ENCODE data around the gene HPS6. TPM values are rescaled to one million over a fixed set of nuclear protein-coding genes. Genes with fewer than 3 reads are reported as not detected.
A peak's percentile ranks its signal among the peaks of the same experiment; 100 is the strongest.

Gene HPS6
- total and polyA plus RNA-seq, 2 experiments from 2014 or later: 10.9 to 46.9 TPM

DNA sequence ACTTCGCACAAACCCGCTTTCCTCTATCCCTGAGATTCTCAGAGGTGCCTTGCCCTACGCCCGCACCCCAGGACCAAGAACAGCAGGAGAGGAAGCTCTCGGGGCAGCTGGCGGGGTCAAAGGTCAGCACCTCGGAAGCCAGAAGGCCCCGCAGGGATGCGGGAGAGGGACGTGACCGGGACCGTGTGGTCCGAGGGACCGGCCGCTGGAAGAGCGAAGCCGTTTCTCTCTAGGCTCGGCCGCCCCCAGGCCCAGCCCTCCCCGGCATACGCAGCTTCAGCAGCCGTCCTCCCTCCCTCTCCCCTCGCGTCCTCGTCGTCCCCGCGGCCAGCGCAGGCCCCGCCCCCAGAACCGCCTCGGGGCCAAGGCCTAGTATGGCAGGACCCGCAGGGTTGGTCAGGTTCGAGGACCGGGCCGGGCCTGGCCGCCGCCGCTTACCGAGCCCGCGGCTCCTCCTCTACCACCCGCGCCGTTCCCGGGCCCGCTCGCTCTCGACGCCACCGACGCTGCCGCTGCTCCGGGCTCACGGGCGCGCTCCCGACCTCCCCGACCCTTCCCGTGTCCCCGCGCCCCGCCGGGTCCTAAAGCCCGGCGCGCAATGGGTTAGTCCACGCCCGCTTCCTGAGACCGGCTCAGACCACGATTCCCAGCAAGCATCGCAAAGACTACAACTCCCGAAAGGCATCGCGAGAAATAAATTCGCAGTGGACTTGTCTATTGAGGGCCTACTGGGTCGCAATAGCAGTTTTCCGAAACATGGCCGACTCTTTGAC lies 9.3 kb upstream of the HPS6 start, which contains the start of gene ARMH3:
ARMH3 (minus strand) TSS at position 527 of the 773 bp plus-strand sequence. CDS start 16,059 bp downstream, outside the sequence.
- no peaks in the 10 kb centered on the region for H3K9me3 ChIP-seq (ENCODE audit: low read depth)
- WGBS, 2 experiments (ENCODE audit: low coverage in 1 of 2, low lambda C conversion rate in 2 of 2, missing lambda C conversion rate in 2 of 2): 0 to 2% methylated on average over 59 to 76 of the region's 79 CpGs
- DNase-seq: peak; percentile 99
- TF ChIP-seq EZH2 (IDR thresholded peaks at IDR 0.05; ENCODE audit: insufficient read depth, poor library complexity, severe bottlenecking): no peak
- TF ChIP-seq EZH2phosphoT487 (IDR thresholded peaks at IDR 0.05; ENCODE audit: insufficient read depth, low read depth): no peak
- in situ Hi-C loops (cut with MboI): no loop called here
- peaks cover 49% of the 10 kb centered on the region for H3K79me2 ChIP-seq (ENCODE audit: insufficient read depth)
- no peaks in the 10 kb centered on the region for H3K36me3 ChIP-seq (ENCODE audit: low read depth)
- peak within 1 kb of the TSS; percentile 74 for H3K27ac ChIP-seq
- H3K27me3 ChIP-seq (replicated peaks; ENCODE audit: insufficient read depth): no peaks in the 10 kb centered on the region
- peak within 1 kb of the TSS; percentile 86 for H3K4me2 ChIP-seq (ENCODE audit: unreplicated experiment)
- peak within 1 kb of the TSS; percentile 99 for H2AFZ ChIP-seq
- H3K4me3 ChIP-seq: peak within 1 kb of the TSS; percentile 90
- H4K20me1 ChIP-seq (ENCODE audit: insufficient read depth): no peaks in the 10 kb centered on the region
- H3F3A ChIP-seq (ENCODE audit: insufficient read depth): peaks cover 10% of the 10 kb centered on the region
- peak within 1 kb of the TSS; percentile 85 for H3K9ac ChIP-seq
- H3K4me1 ChIP-seq (ENCODE audit: insufficient read depth): peaks cover 19% of the 10 kb centered on the region
- no peaks in the 10 kb centered on the region for H3K9me2 ChIP-seq (ENCODE audit: insufficient read depth)

DNA sequence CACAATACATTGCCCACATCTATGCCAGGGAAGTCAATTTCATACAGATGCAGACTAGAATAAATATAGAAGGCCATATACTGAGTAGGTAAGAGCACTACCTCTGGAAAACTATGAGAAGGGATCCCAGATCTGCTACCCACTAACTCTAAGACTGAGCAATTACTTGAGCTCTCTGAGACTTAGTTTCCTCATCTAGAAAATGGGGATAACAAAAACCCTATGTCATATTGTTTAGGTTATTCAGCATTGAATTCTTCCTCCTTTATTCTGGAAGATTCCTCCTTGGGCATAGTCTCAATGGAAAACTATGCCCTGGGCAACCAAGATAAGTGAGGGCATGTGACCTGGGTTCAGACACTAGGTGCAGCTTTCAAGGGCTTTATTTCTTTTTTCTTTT lies 5.2 kb upstream of the HPS6 start:
- Histone ChIP-seq H3K36me3 (ENCODE audit: low read depth) (no peaks in the 10 kb centered on the region), H3K9me3 (ENCODE audit: low read depth) (no peaks in the 10 kb centered on the region), H3K27me3 (replicated peaks; ENCODE audit: insufficient read depth) (no peaks in the 10 kb centered on the region), H2AFZ (no peak overlapping the region), H3K79me2 (ENCODE audit: insufficient read depth) (peaks cover 7% of the 10 kb centered on the region), H3F3A (ENCODE audit: insufficient read depth) (0 out of 2 replicates have a peak, but pooled peaks cover 4% of the 10 kb centered on the region), H3K4me2 (ENCODE audit: unreplicated experiment) (no peak overlapping the region), H3K9ac (no peak overlapping the region), H3K4me3 (no peak overlapping the region), H4K20me1 (ENCODE audit: insufficient read depth) (no peaks in the 10 kb centered on the region), H3K27ac (no peak overlapping the region), H3K9me2 (ENCODE audit: insufficient read depth) (no peaks in the 10 kb centered on the region), H3K4me1 (ENCODE audit: insufficient read depth) (0 out of 2 replicates have a peak, but pooled peaks cover 3% of the 10 kb centered on the region)
- in situ Hi-C loops (cut with MboI): no loop called here
- TF ChIP-seq EZH2 (IDR thresholded peaks at IDR 0.05; ENCODE audit: insufficient read depth, poor library complexity, severe bottlenecking): no peak
- no peak for TF ChIP-seq EZH2phosphoT487 (IDR thresholded peaks at IDR 0.05; ENCODE audit: insufficient read depth, low read depth)
- DNase-seq: no peak

DNA sequence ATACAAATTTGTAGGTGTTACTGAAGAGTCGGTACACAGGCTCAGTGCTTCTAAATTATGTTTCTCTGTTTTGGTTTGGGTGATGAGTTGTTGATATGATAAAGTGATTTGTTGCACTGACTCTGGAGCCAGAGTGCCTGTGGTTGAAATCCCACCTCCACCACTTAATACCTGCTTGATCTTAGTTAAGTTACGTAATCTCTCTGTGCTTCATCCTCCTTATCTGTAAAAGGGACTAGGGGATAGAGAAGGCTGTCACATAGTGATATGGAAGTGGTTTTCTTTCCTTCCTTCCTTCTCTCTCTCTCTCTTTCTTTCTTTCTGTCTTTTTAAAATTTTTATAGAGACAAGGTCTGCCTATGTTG lies 664 bp upstream of the HPS6 start:
- no peaks in the 10 kb centered on the region for H4K20me1 ChIP-seq (ENCODE audit: insufficient read depth)
- in situ Hi-C loops (cut with MboI): no loop called here
- H3K9ac ChIP-seq: peak overlapping the region; percentile 88
- no peaks in the 10 kb centered on the region for H3K27me3 ChIP-seq (replicated peaks; ENCODE audit: insufficient read depth)
- peak overlapping the region; percentile 84 for H2AFZ ChIP-seq
- no peaks in the 10 kb centered on the region for H3K9me2 ChIP-seq (ENCODE audit: insufficient read depth)
- peak overlapping the region; percentile 73 for H3K27ac ChIP-seq
- no peak for DNase-seq
- TF ChIP-seq EZH2phosphoT487 (IDR thresholded peaks at IDR 0.05; ENCODE audit: insufficient read depth, low read depth): no peak
- no peak for TF ChIP-seq EZH2 (IDR thresholded peaks at IDR 0.05; ENCODE audit: insufficient read depth, poor library complexity, severe bottlenecking)
- H3K36me3 ChIP-seq (ENCODE audit: low read depth): no peaks in the 10 kb centered on the region
- H3K4me3 ChIP-seq: peak overlapping the region; percentile 76
- H3K4me2 ChIP-seq (ENCODE audit: unreplicated experiment): peak overlapping the region; percentile 83
- no peaks in the 10 kb centered on the region for H3F3A ChIP-seq (ENCODE audit: insufficient read depth)
- 66 to 74% methylated on average over 2 of the region's 2 CpGs for WGBS, 2 experiments (ENCODE audit: low coverage in 1 of 2, low lambda C conversion rate in 2 of 2, missing lambda C conversion rate in 2 of 2)
- peaks cover 9% of the 10 kb centered on the region for H3K4me1 ChIP-seq (ENCODE audit: insufficient read depth)
- H3K9me3 ChIP-seq (ENCODE audit: low read depth): no peaks in the 10 kb centered on the region
- H3K79me2 ChIP-seq (ENCODE audit: insufficient read depth): peaks cover 37% of the 10 kb centered on the region

DNA sequence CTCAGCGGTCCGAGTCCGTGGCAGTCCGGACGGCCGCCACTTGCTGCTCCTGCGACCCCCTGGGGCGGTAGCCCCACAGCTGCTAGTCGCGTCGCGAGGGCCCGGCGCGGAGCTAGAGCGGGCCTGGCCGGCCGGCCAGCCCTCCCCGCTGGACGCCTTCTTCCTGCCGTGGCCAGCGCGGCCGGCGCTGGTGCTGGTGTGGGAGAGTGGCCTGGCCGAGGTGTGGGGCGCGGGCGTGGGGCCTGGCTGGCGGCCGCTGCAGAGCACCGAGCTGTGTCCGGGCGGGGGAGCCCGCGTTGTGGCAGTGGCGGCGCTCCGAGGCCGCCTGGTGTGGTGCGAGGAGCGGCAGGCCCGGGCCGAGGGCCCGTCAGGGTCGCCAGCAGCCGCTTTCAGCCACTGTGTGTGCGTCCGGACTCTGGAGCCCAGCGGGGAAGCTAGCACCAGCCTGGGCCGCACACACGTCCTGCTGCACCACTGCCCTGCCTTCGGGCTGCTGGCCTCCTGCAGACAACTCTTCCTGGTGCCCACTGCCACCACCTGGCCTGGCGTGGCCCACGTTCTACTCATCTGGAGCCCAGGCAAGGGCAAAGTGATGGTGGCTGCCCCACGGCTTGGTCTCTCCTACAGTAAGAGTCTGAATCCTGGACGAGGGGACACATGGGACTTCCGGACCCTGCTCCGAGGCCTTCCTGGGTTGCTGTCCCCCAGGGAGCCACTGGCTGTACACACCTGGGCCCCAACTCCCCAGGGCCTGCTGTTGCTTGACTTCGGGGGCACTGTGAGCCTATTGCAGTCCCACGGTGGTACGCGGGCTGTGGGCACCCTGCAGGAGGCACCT lies 631 bp downstream of the HPS6 start:
- no peaks in the 10 kb centered on the region for H4K20me1 ChIP-seq (ENCODE audit: insufficient read depth)
- peak overlapping the region; percentile 83 for H3K4me2 ChIP-seq (ENCODE audit: unreplicated experiment)
- H3K9me3 ChIP-seq (ENCODE audit: low read depth): no peaks in the 10 kb centered on the region
- peak overlapping the region; percentile 73 for H3K27ac ChIP-seq
- TF ChIP-seq EZH2phosphoT487 (IDR thresholded peaks at IDR 0.05; ENCODE audit: insufficient read depth, low read depth): no peak
- TF ChIP-seq EZH2 (IDR thresholded peaks at IDR 0.05; ENCODE audit: insufficient read depth, poor library complexity, severe bottlenecking): no peak
- peak; percentile 63 for DNase-seq
- in situ Hi-C loops (cut with MboI): no loop called here
- no peaks in the 10 kb centered on the region for H3K36me3 ChIP-seq (ENCODE audit: low read depth)
- no peaks in the 10 kb centered on the region for H3K9me2 ChIP-seq (ENCODE audit: insufficient read depth)
- no peaks in the 10 kb centered on the region for H3K27me3 ChIP-seq (replicated peaks; ENCODE audit: insufficient read depth)
- peak overlapping the region; percentile 88 for H3K9ac ChIP-seq
- H3K4me1 ChIP-seq (ENCODE audit: insufficient read depth): peaks cover 9% of the 10 kb centered on the region
- peak overlapping the region; percentile 84 for H2AFZ ChIP-seq
- peaks cover 45% of the 10 kb centered on the region for H3K79me2 ChIP-seq (ENCODE audit: insufficient read depth)
- WGBS, 2 experiments (ENCODE audit: low coverage in 1 of 2, low lambda C conversion rate in 2 of 2, missing lambda C conversion rate in 2 of 2): 3 to 5% methylated on average over 56 to 58 of the region's 63 CpGs
- no peaks in the 10 kb centered on the region for H3F3A ChIP-seq (ENCODE audit: insufficient read depth)
- peak overlapping the region; percentile 76 for H3K4me3 ChIP-seq

All from GM23248 (cell line).